GM13977 (cell line): ENCODE measurements around the gene HTRA1.
A peak's percentile ranks its signal among the peaks of the same experiment; 100 is the strongest.

Experiments
- DNase-seq: peaks from one replicate; pipeline ENCODE4 v3.0.0; 2012; ENCODE audit warnings: low spot score
- in situ Hi-C: fragments of 300-500 bp; cut with MboI; formaldehyde crosslinking; loops from one replicate; pipeline ENCODE4 v1.12.0; 2022; ENCODE audit warnings: low sequenced_read_pairs, low pct_unique_long_range_greater_than_20kb, mixed read lengths, inconsistent platforms; ENCODE audit not compliant: unreplicated experiment
- TF ChIP-seq, protein P1 (sequence below): IDR thresholded peaks from 2 replicates; pipeline ENCODE4 v1.5.1; 2012; ENCODE audit warnings: mild to moderate bottlenecking, control low read depth; ENCODE audit not compliant: insufficient read depth; ENCODE audit errors: extremely low read depth, missing control alignments

The HTRA1 gene

DNA sequence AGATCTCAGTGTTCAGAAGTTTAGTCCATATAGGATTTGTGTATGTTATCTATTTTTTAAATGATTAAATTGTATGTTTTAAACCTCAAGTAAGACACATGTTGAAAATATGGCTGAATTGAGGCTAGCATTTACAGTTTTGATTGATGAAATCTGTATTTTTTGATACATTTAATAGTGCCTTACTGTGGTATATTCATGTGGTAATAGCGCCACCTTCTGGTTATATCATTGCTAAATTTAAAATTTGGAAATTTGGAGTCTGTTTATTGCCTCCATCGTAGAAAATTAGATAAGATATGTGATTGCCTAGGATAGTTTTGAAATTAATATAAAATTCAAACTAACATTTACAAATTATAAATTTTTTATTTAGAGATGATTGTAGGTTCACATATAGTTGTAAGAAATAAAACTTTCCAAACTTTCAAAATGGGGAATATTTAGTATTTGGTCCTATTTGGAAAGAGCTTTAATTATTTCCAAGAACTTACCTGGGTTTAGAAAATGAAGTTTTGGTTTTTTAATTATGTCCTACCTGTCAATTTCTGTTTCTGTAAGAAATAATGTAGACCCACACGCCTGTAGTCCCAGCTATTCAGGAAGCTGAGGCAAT lies 26.0 kb upstream of the HTRA1 start:
- in situ Hi-C loops, result loop anchor here (25.0 kb wide), 1 partner anchor 98 kb away; no protein-coding TSS in a partner anchor
- TF ChIP-seq, protein P1, sequence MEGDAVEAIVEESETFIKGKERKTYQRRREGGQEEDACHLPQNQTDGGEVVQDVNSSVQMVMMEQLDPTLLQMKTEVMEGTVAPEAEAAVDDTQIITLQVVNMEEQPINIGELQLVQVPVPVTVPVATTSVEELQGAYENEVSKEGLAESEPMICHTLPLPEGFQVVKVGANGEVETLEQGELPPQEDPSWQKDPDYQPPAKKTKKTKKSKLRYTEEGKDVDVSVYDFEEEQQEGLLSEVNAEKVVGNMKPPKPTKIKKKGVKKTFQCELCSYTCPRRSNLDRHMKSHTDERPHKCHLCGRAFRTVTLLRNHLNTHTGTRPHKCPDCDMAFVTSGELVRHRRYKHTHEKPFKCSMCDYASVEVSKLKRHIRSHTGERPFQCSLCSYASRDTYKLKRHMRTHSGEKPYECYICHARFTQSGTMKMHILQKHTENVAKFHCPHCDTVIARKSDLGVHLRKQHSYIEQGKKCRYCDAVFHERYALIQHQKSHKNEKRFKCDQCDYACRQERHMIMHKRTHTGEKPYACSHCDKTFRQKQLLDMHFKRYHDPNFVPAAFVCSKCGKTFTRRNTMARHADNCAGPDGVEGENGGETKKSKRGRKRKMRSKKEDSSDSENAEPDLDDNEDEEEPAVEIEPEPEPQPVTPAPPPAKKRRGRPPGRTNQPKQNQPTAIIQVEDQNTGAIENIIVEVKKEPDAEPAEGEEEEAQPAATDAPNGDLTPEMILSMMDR, result peak; percentile 49
- no peak for DNase-seq

DNA sequence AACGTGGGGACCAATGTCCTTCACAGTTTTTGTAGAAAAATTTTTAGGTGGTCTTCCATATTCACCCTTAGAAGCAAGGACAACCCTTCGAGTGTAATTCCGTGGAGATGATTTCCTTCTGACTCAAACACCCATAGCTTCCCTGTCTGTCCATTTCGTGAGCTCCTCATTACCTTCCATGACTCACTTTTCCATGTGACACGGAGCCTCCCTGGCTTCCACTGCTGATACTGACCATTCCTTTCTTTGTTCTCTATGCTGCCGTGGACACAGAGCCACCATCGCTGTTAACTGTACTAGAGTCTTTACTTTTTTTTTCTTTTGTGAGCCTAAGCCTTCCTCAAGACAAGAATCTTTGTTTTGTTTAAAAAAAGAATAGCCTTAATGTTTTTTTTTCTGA lies 19.4 kb upstream of the HTRA1 start:
- in situ Hi-C loops, result loop anchor here (25.0 kb wide), 1 partner anchor 105 kb away; no protein-coding TSS in a partner anchor
- TF ChIP-seq, protein P1, result no peak
- DNase-seq, result no peak

DNA sequence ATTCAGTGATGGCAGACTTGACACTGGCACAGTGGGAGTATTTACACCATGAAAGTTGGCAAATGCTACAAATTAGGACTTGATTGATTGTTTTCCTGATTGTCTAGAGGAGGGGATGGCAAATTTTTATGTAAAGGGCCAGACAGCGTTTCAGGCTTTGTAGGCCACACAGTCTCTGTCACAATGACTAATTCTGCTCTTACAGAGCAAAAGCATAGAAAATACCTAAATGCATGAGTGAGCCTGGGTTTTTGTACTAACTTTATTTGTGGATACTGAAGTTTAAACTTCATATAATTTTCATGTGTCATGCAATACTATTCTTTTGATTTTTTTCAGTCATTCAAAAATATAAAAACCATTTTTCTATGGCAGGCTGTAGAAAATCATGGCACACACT lies 15.9 kb upstream of the HTRA1 start:
- TF ChIP-seq, protein P1, result no peak
- no peak for DNase-seq
- in situ Hi-C loops, result loop anchor here (25.0 kb wide), 1 partner anchor 108 kb away; no protein-coding TSS in a partner anchor

DNA sequence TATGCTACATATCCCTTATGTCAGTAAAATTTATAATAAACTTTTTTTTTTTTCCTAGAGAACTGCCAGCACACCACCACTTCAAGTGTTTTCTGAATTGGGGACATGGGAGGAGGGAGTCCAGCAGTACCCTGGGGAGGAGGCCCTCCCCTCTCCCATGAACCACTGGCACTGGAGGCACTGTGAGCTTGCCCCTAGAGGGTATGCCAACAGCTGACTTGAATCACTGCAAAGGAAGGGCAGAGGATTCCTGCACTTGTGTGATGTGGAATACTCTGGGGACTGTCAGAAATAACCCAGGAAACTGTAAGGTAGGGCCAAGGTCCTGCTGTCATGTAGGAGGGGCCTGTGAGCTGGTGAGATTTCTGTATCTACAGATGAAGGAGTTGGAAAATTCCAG lies 15.4 kb upstream of the HTRA1 start:
- in situ Hi-C loops, result loop anchor here (25.0 kb wide), 1 partner anchor 109 kb away; no protein-coding TSS in a partner anchor
- TF ChIP-seq, protein P1, result no peak

DNA sequence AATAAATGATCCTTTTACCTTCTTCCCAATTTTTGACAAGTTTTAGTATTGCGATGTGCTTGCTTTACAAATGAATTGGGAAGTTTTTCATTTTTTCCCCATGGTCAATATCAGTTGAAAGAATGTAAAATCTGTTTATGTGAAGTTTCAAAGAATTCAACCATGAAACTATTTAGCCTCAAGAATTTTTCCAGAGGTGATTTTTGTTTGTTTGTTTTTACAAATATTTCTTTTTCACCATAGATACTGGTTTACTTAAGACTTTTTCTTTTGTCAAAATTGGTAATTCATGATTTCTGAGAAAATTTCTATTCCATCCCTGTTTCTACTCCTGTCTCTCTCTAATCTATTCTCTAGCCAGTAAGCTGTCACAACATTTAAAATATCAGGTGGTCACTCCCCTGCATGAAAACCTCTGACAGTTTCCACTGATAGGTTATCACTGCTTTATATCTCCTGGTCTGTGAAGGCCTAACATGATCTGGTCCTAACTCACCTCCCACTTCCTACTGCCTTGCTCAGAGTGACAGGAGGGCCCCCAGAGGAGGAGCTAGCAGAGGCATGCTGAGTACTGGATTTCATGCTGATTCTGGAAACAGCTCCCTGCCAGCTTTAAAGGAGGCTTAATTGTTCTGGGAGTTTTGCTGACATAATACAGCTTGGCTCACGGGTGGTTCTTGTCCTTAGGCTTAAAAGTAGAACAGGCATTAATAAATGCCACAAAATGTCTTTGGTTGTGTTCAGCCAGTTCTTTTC lies 14.5 kb upstream of the HTRA1 start:
- in situ Hi-C loops, result loop anchor here (25.0 kb wide), 1 partner anchor 110 kb away; no protein-coding TSS in a partner anchor
- TF ChIP-seq, protein P1, result no peak
- DNase-seq, result no peak

More for the DNA sequence above, 15.4 kb upstream of the HTRA1 start:
- DNase-seq, result no peak

DNA sequence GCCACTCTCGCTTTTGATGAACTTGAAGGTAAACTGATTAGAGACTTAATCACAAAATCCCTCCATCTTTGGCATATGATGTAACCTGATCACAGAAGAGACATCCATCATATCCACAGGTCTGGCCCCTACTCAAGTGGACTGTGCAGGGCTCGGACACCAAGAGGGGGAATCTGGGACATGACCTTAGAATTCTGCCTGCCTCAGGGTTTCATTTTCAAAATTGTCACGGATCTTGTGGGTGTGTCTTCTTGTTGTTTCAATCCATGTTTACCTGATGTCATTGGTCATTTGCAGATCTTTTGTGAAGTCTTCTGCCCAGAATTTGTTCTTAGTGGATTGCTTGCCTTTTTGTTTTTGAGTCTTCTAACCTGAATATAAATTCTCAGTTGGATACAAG lies 12.8 kb upstream of the HTRA1 start:
- TF ChIP-seq, protein P1, result no peak
- in situ Hi-C loops, result loop anchor here (25.0 kb wide), 1 partner anchor 111 kb away; no protein-coding TSS in a partner anchor

More for the DNA sequence above, 12.8 kb upstream of the HTRA1 start:
- no peak for DNase-seq
